ENCODE data around the gene C6orf132. TPM values are rescaled to one million over a fixed set of nuclear protein-coding genes. Genes with fewer than 3 reads are reported as not detected.

C6orf132 gene
- total RNA-seq, 1 experiment from 2014 or later, result 66.0 TPM

DNA sequence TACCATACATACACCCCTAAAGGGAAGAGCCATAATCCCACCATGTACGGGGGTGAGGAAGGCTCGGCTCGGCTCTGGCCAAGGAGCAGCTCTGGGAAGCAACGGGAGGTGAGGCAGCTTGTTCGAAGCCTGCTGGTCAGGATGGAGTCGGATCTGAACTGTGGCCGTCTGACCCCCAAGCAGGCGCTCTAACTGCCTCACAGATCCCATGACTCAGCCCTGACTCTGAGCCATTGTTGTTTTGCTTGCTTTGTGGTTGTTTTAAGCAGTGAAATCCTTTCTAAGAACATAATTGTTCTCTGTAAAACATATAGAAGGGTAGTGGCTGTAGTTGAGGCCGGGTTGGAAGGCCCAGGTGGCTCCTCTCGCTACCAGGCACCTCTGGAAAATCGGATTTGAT, 10.9 kb downstream of the C6orf132 start:
- Histone ChIP-seq H2AFZ (ENCODE audit: low read length) (no peak overlapping the region; the same call in 1 of the 2 replicates), H3K9ac (ENCODE audit: low read length) (no peak overlapping the region; the same call in 1 of the 2 replicates)
- BruUV-seq (replicated peaks), result no TSS peak

DNA sequence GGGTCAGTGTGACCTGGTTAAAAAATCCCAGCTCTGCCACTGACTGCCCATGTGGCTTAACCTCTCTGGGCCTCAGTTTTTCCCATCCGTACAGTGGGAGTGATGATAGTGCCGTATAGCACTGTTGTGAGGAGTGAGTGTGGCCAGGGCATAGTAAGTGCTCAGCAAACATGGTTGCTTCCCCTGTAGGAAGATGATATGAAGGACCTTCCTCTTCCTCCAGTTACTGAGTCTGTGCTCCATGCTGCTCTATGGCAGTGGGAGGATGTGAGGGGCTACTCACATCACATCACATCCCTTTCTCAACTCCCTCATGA, 13.1 kb downstream of the C6orf132 start:
- DNase-seq (no peak), ATAC-seq (no peak)
- POLR2A ChIA-PET (ENCODE audit: unreplicated experiment), result no interaction called here
- no peaks in the 10 kb centered on the region for H4K20me1 ChIP-seq (ENCODE audit: low read length)
- H3F3A ChIP-seq (ENCODE audit: low read length, unreplicated experiment), result no peaks in the 10 kb centered on the region
- H3K36me3 ChIP-seq (ENCODE audit: low read depth, low read length), result peaks cover 29% of the 10 kb centered on the region
- H2AFZ ChIP-seq (ENCODE audit: low read length), result no peak overlapping the region
- peaks cover 11% of the 10 kb centered on the region for H3K4me1 ChIP-seq (ENCODE audit: insufficient read depth, low read length)
- H3K9ac ChIP-seq (ENCODE audit: low read length), result no peak overlapping the region
- BruUV-seq (replicated peaks), result no TSS peak
- H3K4me2 ChIP-seq (ENCODE audit: low read length), result no peak overlapping the region
- intact Hi-C loops (cut with micrococcal nuclease), result no loop called here
- no peak overlapping the region for H3K4me3 ChIP-seq (ENCODE audit: low read length)
- no peaks in the 10 kb centered on the region for H3K9me3 ChIP-seq (ENCODE audit: low read length)
- H3K9me2 ChIP-seq (replicated peaks; ENCODE audit: low read length), result no peaks in the 10 kb centered on the region
- TF ChIP-seq CTCF (conservative IDR thresholded peaks at IDR 0.05; ENCODE audit: low read depth, low read length) (no peak), EZH2 (IDR thresholded peaks at IDR 0.05; ENCODE audit: low read length, unreplicated experiment) (no peak)
- CTCF ChIA-PET, result interaction anchor here (0.5 kb wide), 1 partner anchor 15 kb away, joined by 3 read pairs; no protein-coding TSS in a partner anchor
- H3K27me3 ChIP-seq (ENCODE audit: low read length), result no peaks in the 10 kb centered on the region
- H3K27ac ChIP-seq (ENCODE audit: low read length), result no peak overlapping the region
- H3K79me2 ChIP-seq (ENCODE audit: low read length), result peaks cover 30% of the 10 kb centered on the region; the same call in 1 of the 2 replicates

More for the DNA sequence above, 10.9 kb downstream of the C6orf132 start:
- H3K27me3 ChIP-seq (ENCODE audit: low read length), result no peaks in the 10 kb centered on the region
- H3K4me1 ChIP-seq (ENCODE audit: insufficient read depth, low read length), result peaks cover 16% of the 10 kb centered on the region
- H4K20me1 ChIP-seq (ENCODE audit: low read length), result no peaks in the 10 kb centered on the region
- H3K79me2 ChIP-seq (ENCODE audit: low read length), result peaks cover 46% of the 10 kb centered on the region
- peak overlapping the region; percentile 55 for H3K4me2 ChIP-seq (ENCODE audit: low read length)
- CTCF ChIA-PET, result no interaction called here
- TF ChIP-seq EZH2phosphoT487 (IDR thresholded peaks at IDR 0.05; ENCODE audit: borderline replicate concordance, low read length) (no peak), EZH2 (IDR thresholded peaks at IDR 0.05; ENCODE audit: low read length, unreplicated experiment) (no peak)
- H3K9me2 ChIP-seq (replicated peaks; ENCODE audit: low read length), result no peaks in the 10 kb centered on the region
- peak; percentile 90 for DNase-seq
- POLR2A ChIA-PET (ENCODE audit: unreplicated experiment), result no interaction called here
- peak overlapping the region; percentile 80 for H3K27ac ChIP-seq (ENCODE audit: low read length)
- ATAC-seq, result peak; percentile 99
- no peak overlapping the region for H3K4me3 ChIP-seq (ENCODE audit: low read length)
- intact Hi-C loops (cut with micrococcal nuclease), result no loop called here
- peaks cover 20% of the 10 kb centered on the region; the same call in 1 of the 2 replicates for H3K36me3 ChIP-seq (ENCODE audit: low read depth, low read length)
- H3F3A ChIP-seq (ENCODE audit: low read length, unreplicated experiment), result no peaks in the 10 kb centered on the region
- no peaks in the 10 kb centered on the region for H3K9me3 ChIP-seq (ENCODE audit: low read length)

DNA sequence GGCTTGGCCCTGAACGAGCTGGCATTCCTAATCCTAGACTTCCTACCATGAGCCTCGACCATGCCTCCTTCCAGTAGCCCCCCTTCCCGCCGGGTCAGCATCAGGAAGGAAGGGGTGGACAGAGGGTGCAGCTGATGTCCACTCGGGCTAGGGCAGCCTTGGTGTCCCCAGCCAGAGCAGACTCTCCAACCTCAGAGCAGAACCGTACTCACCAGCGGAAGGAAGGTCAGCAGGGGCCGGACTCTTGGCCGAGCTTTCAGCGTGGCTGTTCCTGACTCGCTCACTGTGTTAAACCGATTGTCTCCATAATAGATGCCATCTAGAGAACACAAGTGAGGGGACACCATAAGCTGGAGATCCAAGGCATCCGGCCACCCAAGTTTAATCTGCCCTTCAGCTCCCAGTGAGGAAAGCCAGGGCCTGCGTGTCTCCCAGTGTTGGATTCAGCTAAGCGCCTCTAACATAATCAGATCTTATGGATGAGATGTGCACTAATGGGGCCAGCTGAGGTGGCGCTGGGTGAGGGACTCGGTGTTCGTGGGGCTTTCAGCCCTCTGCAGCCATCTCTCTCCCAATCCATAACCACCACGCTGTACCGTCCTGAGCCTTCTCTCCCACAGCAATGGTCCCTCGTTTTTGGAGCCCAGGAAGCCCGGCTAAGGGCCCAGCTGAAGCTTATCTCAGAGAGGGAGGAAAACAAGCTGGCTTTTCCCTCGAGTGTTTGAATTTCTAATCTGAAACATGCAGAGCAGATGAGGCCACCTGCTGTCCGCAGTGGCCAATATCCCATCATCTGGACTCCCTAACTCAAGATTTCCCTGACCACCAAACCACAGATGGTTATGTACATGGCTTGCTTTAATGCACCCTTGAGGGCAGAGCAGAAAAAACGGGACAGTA, 13.7 kb downstream of the C6orf132 start:
- no peaks in the 10 kb centered on the region for H3K9me2 ChIP-seq (replicated peaks; ENCODE audit: low read length)
- H3K79me2 ChIP-seq (ENCODE audit: low read length), result peaks cover 26% of the 10 kb centered on the region; the same call in 1 of the 2 replicates
- H3K36me3 ChIP-seq (ENCODE audit: low read depth, low read length), result peaks cover 29% of the 10 kb centered on the region
- TF ChIP-seq EZH2 (IDR thresholded peaks at IDR 0.05; ENCODE audit: low read length, unreplicated experiment) (no peak), CTCF (conservative IDR thresholded peaks at IDR 0.05; ENCODE audit: low read depth, low read length) (no peak), EZH2phosphoT487 (IDR thresholded peaks at IDR 0.05; ENCODE audit: borderline replicate concordance, low read length) (no peak)
- H3K4me1 ChIP-seq (ENCODE audit: insufficient read depth, low read length), result peaks cover 14% of the 10 kb centered on the region
- H3K4me3 ChIP-seq (ENCODE audit: low read length), result no peak overlapping the region
- no peak overlapping the region for H2AFZ ChIP-seq (ENCODE audit: low read length)
- ChIA-PET POLR2A (ENCODE audit: unreplicated experiment) (interaction anchor here (0.6 kb wide), 1 partner anchor 443 kb away, joined by 20 read pairs; no protein-coding TSS in a partner anchor), CTCF (interaction anchor here (0.5 to 0.6 kb wide), 2 partner anchors 15 to 54 kb away, joined by 3 to 4 read pairs; no protein-coding TSS in a partner anchor)
- H3F3A ChIP-seq (ENCODE audit: low read length, unreplicated experiment), result no peaks in the 10 kb centered on the region
- no peak overlapping the region for H3K27ac ChIP-seq (ENCODE audit: low read length)
- no peak for ATAC-seq
- no peak for DNase-seq
- no peaks in the 10 kb centered on the region for H4K20me1 ChIP-seq (ENCODE audit: low read length)
- H3K9ac ChIP-seq (ENCODE audit: low read length), result no peak overlapping the region
- no peak overlapping the region for H3K4me2 ChIP-seq (ENCODE audit: low read length)
- intact Hi-C loops (cut with micrococcal nuclease), result no loop called here
- no TSS peak for BruUV-seq (replicated peaks)
- no peaks in the 10 kb centered on the region for H3K9me3 ChIP-seq (ENCODE audit: low read length)
- no peaks in the 10 kb centered on the region for H3K27me3 ChIP-seq (ENCODE audit: low read length)

All from PC-3 (cell line).